ENCODE measurements around the gene SMAD7.

SMAD7 gene

GRCh38 chr18:48986851-48987761 is 36.3 kb upstream of the SMAD7 start:
- no peak for DNase-seq (ENCODE audit: low read depth)
- H3K4me3 ChIP-seq (ENCODE audit: low read depth, low read length), result no peak overlapping the region
- no peak for TF ChIP-seq CTCF (IDR thresholded peaks at IDR 0.05; ENCODE audit: low read depth, low read length, missing control alignments)
- in situ Hi-C loops (cut with HindIII; ENCODE audit: low sequenced_read_pairs), result no loop called here

- no peak overlapping the region for H3K4me3 ChIP-seq (ENCODE audit: low read depth, low read length)
- in situ Hi-C loops (cut with HindIII; ENCODE audit: low sequenced_read_pairs), result no loop called here
- DNase-seq (ENCODE audit: low read depth), result no peak
- TF ChIP-seq CTCF (IDR thresholded peaks at IDR 0.05; ENCODE audit: low read depth, low read length, missing control alignments), result no peak
Measured at GRCh38 chr18:48985161-48985560, 34.4 kb upstream of the SMAD7 start.

GRCh38 chr18:48983793-48984437 is 33.1 kb upstream of the SMAD7 start:
- no peak for DNase-seq (ENCODE audit: low read depth)
- no peak overlapping the region for H3K4me3 ChIP-seq (ENCODE audit: low read depth, low read length)
- in situ Hi-C loops (cut with HindIII; ENCODE audit: low sequenced_read_pairs), result no loop called here
- no peak for TF ChIP-seq CTCF (IDR thresholded peaks at IDR 0.05; ENCODE audit: low read depth, low read length, missing control alignments)

- no peak for TF ChIP-seq CTCF (IDR thresholded peaks at IDR 0.05; ENCODE audit: low read depth, low read length, missing control alignments)
- H3K4me3 ChIP-seq (ENCODE audit: low read depth, low read length), result no peak overlapping the region
- DNase-seq (ENCODE audit: low read depth), result no peak
- in situ Hi-C loops (cut with HindIII; ENCODE audit: low sequenced_read_pairs), result no loop called here
Measured at GRCh38 chr18:48982266-48982665, 31.5 kb upstream of the SMAD7 start.

- in situ Hi-C loops (cut with HindIII; ENCODE audit: low sequenced_read_pairs), result no loop called here
- TF ChIP-seq CTCF (IDR thresholded peaks at IDR 0.05; ENCODE audit: low read depth, low read length, missing control alignments), result no peak
- H3K4me3 ChIP-seq (ENCODE audit: low read depth, low read length), result no peak overlapping the region
- DNase-seq (ENCODE audit: low read depth), result no peak
Measured at GRCh38 chr18:48979944-48980890, 29.5 kb upstream of the SMAD7 start.

GRCh38 chr18:48977914-48978313 is 27.1 kb upstream of the SMAD7 start:
- no peak for TF ChIP-seq CTCF (IDR thresholded peaks at IDR 0.05; ENCODE audit: low read depth, low read length, missing control alignments)
- in situ Hi-C loops (cut with HindIII; ENCODE audit: low sequenced_read_pairs), result no loop called here
- no peak for DNase-seq (ENCODE audit: low read depth)
- no peak overlapping the region for H3K4me3 ChIP-seq (ENCODE audit: low read depth, low read length)

All from astrocyte of the cerebellum (primary cell).